SK-N-SH (cell line): ENCODE results near the gene ODAD3. TPM values are rescaled to one million over a fixed set of nuclear protein-coding genes. Genes with fewer than 3 reads are reported as not detected.

Source experiments
- CTCF ChIA-PET: fragments of 300-600, 350-600 bp; formaldehyde crosslinking; extraction: SDS; loops from one replicate; lab custom pipeline; 2021; lab: Yijun Ruan, JAX
- POLR2A ChIA-PET: fragments of 350-600 bp; sonication (Branson Sonifier 250); formaldehyde crosslinking; extraction: SDS; loops from one replicate; lab custom pipeline; 2020; ENCODE audit warnings: antibody characterized with exemption, inconsistent platforms; lab: Yijun Ruan, JAX
- DNase-seq: peaks from one replicate; pipeline ENCODE4 v3.0.0; 2012
- H2AFZ ChIP-seq: fragments of 200-600 bp; sonication (generic); 2 replicates; pipeline ENCODE4 v1.8.1; 2016; ENCODE audit warnings: antibody characterized with exemption, mild to moderate bottlenecking, low read depth
- H3F3A ChIP-seq: fragments of 200-600 bp; sonication (generic); replicated peaks from 2 replicates; pipeline ENCODE3; 2016; ENCODE audit warnings: antibody characterized with exemption, mild to moderate bottlenecking; ENCODE audit not compliant: insufficient read depth
- H3K27ac ChIP-seq, 2 experiments: fragments of 200-500 bp in 1 of 2; fragments of 200-600 bp in 1 of 2; sonication (Bioruptor generic) in 1 of 2; sonication (generic), shearing (Covaris generic) in 1 of 2; 2 replicates each; pipeline versions ENCODE4 v1.5.1 to v1.6.1; 2014 to 2016; ENCODE audit warnings: low read depth in 2 of 2, inconsistent platforms in 1 of 2, low read length in 1 of 2, mild to moderate bottlenecking in 1 of 2, mixed read lengths in 1 of 2
- H3K27me3 ChIP-seq: fragments of 200-600 bp; sonication (generic), shearing (Covaris generic); 2 replicates; pipeline ENCODE4 v1.6.1; 2016; ENCODE audit warnings: mixed run types; ENCODE audit not compliant: insufficient read depth
- H3K36me3 ChIP-seq, 2 experiments: fragments of 200-500 bp in 1 of 2; fragments of 200-600 bp in 1 of 2; sonication (Bioruptor generic) in 1 of 2; sonication (generic) in 1 of 2; replicated peaks in 1 of 2; 2 replicates each; pipeline versions ENCODE3 to v1.5.1; 2014 to 2016; ENCODE audit warnings: low read length in 1 of 2, mild to moderate bottlenecking in 1 of 2; ENCODE audit not compliant: insufficient read depth in 2 of 2, control insufficient read depth in 1 of 2
- H3K4me1 ChIP-seq, 2 experiments: fragments of 200-500 bp in 1 of 2; fragments of 200-600 bp in 1 of 2; sonication (Bioruptor generic) in 1 of 2; sonication (generic), shearing (Covaris generic) in 1 of 2; 2 replicates each; pipeline versions ENCODE4 v1.5.1 to v1.6.1; 2014 to 2016; ENCODE audit warnings: low read depth in 1 of 2, low read length in 1 of 2, mixed run types in 1 of 2; ENCODE audit not compliant: insufficient read depth in 2 of 2, control insufficient read depth in 1 of 2
- H3K4me2 ChIP-seq: fragments of 200-600 bp; sonication (generic), shearing (Covaris generic); 2 replicates; pipeline ENCODE4 v1.6.1; 2017; ENCODE audit warnings: mixed run types
- H3K4me3 ChIP-seq, 2 experiments: fragments of 200-500 bp in 1 of 2; fragments of 200-600 bp in 1 of 2; sonication (Bioruptor generic) in 1 of 2; sonication (generic), shearing (Covaris generic) in 1 of 2; 2 replicates each; pipeline versions ENCODE4 v1.5.1 to v1.8.1; 2014 to 2016; ENCODE audit warnings: low read depth in 2 of 2, inconsistent platforms in 1 of 2, low read length in 1 of 2, mild to moderate bottlenecking in 1 of 2, mixed read lengths in 1 of 2, moderate library complexity in 1 of 2
- H3K79me2 ChIP-seq: fragments of 200-600 bp; sonication (generic); 2 replicates; pipeline ENCODE4 v1.8.1; 2017; ENCODE audit warnings: mild to moderate bottlenecking; ENCODE audit not compliant: insufficient read depth
- H3K9ac ChIP-seq: fragments of 200-600 bp; sonication (generic); 2 replicates; pipeline ENCODE4 v1.6.1; 2017; ENCODE audit warnings: mixed run types
- H3K9me2 ChIP-seq: fragments of 200-600 bp; sonication (generic); 2 replicates; pipeline ENCODE4 v1.6.1; 2017; ENCODE audit warnings: mixed run types
- H3K9me3 ChIP-seq: fragments of 200-600 bp; sonication (generic); 2 replicates; pipeline ENCODE4 v1.6.1; 2017; ENCODE audit warnings: mixed run types, mild to moderate bottlenecking, moderate library complexity
- H4K20me1 ChIP-seq: fragments of 200-600 bp; sonication (generic); 2 replicates; pipeline ENCODE4 v1.6.1; 2017; ENCODE audit warnings: mild to moderate bottlenecking, mixed run types; ENCODE audit not compliant: insufficient read depth
- CHD2 ChIP-seq: fragments of 150-350 bp; IDR thresholded peaks from 2 replicates; pipeline ENCODE4 v1.6.1; 2018; ENCODE audit warnings: low read length; ENCODE audit not compliant: partially characterized antibody
- EP300 ChIP-seq, 2 experiments: IDR thresholded peaks; 2 replicates each; pipeline versions ENCODE4 v1.4.0 to v1.6.1; 2012; ENCODE audit warnings: borderline replicate concordance in 1 of 2, low read depth in 1 of 2, low read length in 1 of 2
- EZH2phosphoT487 ChIP-seq: fragments of 200-600 bp; sonication (generic); IDR thresholded peaks from 2 replicates; pipeline ENCODE4 v1.6.1; 2017; ENCODE audit warnings: low read depth, mixed run types, mild to moderate bottlenecking, antibody characterized with exemption, moderate library complexity, borderline replicate concordance
- FOXM1 ChIP-seq: IDR thresholded peaks from 2 replicates; pipeline ENCODE4 v1.4.0; 2012; ENCODE audit warnings: low read depth, mild to moderate bottlenecking
- GATA2 ChIP-seq: sonication (generic); formaldehyde crosslinking; IDR thresholded peaks from 2 replicates; pipeline ENCODE4 v1.5.0; 2020; ENCODE audit warnings: mild to moderate bottlenecking, missing genetic modification reagents
- JUND ChIP-seq: IDR thresholded peaks from 2 replicates; pipeline ENCODE4 v1.4.0; 2012
- MEF2A ChIP-seq: IDR thresholded peaks from 2 replicates; pipeline ENCODE4 v1.4.0; 2012; ENCODE audit warnings: low read depth, borderline replicate concordance
- NFIC ChIP-seq: IDR thresholded peaks from 2 replicates; pipeline ENCODE4 v1.4.0; 2012; ENCODE audit warnings: borderline replicate concordance
- RAD21 ChIP-seq: IDR thresholded peaks from 2 replicates; pipeline ENCODE4 v1.6.1; 2012; ENCODE audit warnings: mild to moderate bottlenecking, low read length
- RCOR1 ChIP-seq: fragments of 150-350 bp; IDR thresholded peaks from 2 replicates; pipeline ENCODE4 v1.6.1; 2017; ENCODE audit warnings: antibody characterized with exemption, low read length
- RXRA ChIP-seq: IDR thresholded peaks from 2 replicates; pipeline ENCODE4 v1.4.0; 2012; ENCODE audit warnings: low read depth, mild to moderate bottlenecking, borderline replicate concordance
- SMC3 ChIP-seq: IDR thresholded peaks from 2 replicates; pipeline ENCODE4 v1.6.1; 2012; ENCODE audit warnings: low read depth, low read length, improper control_type of control experiment
- WGBS: methylation state at CpG from one replicate; pipeline ENCODE4 v1.1.6; 2017; ENCODE audit warnings: low lambda C conversion rate; 5-methylcytosine and 5-hydroxymethylcytosine counted together
- polyA plus RNA-seq, 3 experiments: library from polyadenylated mRNA; depleted of rRNA; stranded (reverse); fragments of >200 nt; gene quantifications; 2 replicates each; pipeline ENCODE4 v1.2.3, GENCODE V29; 2012
- TF ChIP-seq, protein P1 (sequence below): IDR thresholded peaks from 2 replicates; pipeline ENCODE4 v1.6.1; 2012; ENCODE audit warnings: mild to moderate bottlenecking, low read depth, low read length, moderate library complexity
- TF ChIP-seq, protein P2 (sequence below): IDR thresholded peaks from 2 replicates; pipeline ENCODE4 v1.4.0; 2012; ENCODE audit warnings: low read depth
- TF ChIP-seq, protein P3 (sequence below): IDR thresholded peaks from 2 replicates; pipeline ENCODE4; 2012
- TF ChIP-seq, protein P4 (sequence below): IDR thresholded peaks from 2 replicates; pipeline ENCODE4 v1.4.0; 2012; ENCODE audit warnings: low read depth, borderline replicate concordance

The ODAD3 gene
- polyA plus RNA-seq, 1 of the 3 experiments (the other 2 are of a cell fraction) = 4.2 TPM

DNA sequence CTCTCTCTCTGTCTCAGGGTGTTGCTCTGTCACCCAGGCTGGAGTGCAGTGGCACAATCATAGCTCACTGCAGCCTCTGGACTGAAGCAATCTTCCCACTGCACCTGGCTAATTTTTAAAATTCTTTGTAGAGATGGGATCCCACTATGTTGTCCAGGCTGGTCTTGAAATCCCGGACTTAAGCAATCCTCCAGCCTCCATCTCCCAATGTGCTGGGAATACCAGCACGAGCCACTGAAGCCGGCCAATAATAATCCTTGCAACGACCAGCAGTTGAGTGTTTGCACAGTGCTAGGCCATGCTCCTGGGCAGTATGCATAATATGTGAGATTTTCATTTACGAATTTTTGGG lies 50.2 kb downstream of the ODAD3 start:
- Histone ChIP-seq H3K4me2 (no peak overlapping the region), H4K20me1 (no peaks in the 10 kb centered on the region), H3K9me2 (no peaks in the 10 kb centered on the region), H2AFZ (no peak overlapping the region), H3K4me1 (peaks cover 0 to 14% of the 10 kb centered on the region in 2 experiments; a peak in 1 of 4 replicates), H3K27me3 (no peaks in the 10 kb centered on the region), H3K9me3 (no peaks in the 10 kb centered on the region), H3F3A (peaks cover 7% of the 10 kb centered on the region), H3K9ac (no peak overlapping the region), H3K4me3 (no peak overlapping the region), H3K27ac (peak overlapping the region in 1 of 2 experiments; percentile 64; a peak in 2 of 4 replicates), H3K79me2 (peaks cover 10% of the 10 kb centered on the region; the same call in 1 of the 2 replicates), H3K36me3 (no peaks in the 10 kb centered on the region)
- CTCF ChIA-PET = interaction anchor here (0.9 to 6.4 kb wide), 10 partner anchors 9 to 98 kb away, joined by 3 to 85 read pairs (median 16); partner anchors contain the start of genes ELAVL3, RGL3 and SWSAP1
- no peak for DNase-seq
- WGBS = 82% methylated on average over 5 of the region's 5 CpGs
- POLR2A ChIA-PET = interaction anchor here (1.2 to 4.3 kb wide), 5 partner anchors 10 to 98 kb away, joined by 7 to 30 read pairs (median 8); partner anchors contain the start of genes ODAD3, PRKCSH, RGL3 and SWSAP1
- TF ChIP-seq SMC3 = no peak
- TF ChIP-seq, protein P1, sequence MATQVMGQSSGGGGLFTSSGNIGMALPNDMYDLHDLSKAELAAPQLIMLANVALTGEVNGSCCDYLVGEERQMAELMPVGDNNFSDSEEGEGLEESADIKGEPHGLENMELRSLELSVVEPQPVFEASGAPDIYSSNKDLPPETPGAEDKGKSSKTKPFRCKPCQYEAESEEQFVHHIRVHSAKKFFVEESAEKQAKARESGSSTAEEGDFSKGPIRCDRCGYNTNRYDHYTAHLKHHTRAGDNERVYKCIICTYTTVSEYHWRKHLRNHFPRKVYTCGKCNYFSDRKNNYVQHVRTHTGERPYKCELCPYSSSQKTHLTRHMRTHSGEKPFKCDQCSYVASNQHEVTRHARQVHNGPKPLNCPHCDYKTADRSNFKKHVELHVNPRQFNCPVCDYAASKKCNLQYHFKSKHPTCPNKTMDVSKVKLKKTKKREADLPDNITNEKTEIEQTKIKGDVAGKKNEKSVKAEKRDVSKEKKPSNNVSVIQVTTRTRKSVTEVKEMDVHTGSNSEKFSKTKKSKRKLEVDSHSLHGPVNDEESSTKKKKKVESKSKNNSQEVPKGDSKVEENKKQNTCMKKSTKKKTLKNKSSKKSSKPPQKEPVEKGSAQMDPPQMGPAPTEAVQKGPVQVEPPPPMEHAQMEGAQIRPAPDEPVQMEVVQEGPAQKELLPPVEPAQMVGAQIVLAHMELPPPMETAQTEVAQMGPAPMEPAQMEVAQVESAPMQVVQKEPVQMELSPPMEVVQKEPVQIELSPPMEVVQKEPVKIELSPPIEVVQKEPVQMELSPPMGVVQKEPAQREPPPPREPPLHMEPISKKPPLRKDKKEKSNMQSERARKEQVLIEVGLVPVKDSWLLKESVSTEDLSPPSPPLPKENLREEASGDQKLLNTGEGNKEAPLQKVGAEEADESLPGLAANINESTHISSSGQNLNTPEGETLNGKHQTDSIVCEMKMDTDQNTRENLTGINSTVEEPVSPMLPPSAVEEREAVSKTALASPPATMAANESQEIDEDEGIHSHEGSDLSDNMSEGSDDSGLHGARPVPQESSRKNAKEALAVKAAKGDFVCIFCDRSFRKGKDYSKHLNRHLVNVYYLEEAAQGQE = no peak
- TF ChIP-seq JUND = no peak
- TF ChIP-seq EZH2phosphoT487 = no peak
- no peak for TF ChIP-seq RAD21
- TF ChIP-seq, protein P2, sequence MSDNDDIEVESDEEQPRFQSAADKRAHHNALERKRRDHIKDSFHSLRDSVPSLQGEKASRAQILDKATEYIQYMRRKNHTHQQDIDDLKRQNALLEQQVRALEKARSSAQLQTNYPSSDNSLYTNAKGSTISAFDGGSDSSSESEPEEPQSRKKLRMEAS = no peak
- TF ChIP-seq GATA2 = no peak
- TF ChIP-seq CHD2 = no peak
- TF ChIP-seq FOXM1 = no peak
- no peak for TF ChIP-seq EP300 (IDR thresholded peaks at IDR 0.05; ENCODE audit: borderline replicate concordance in 1 of 2, low read depth in 1 of 2, low read length in 1 of 2)
- TF ChIP-seq, protein P3, sequence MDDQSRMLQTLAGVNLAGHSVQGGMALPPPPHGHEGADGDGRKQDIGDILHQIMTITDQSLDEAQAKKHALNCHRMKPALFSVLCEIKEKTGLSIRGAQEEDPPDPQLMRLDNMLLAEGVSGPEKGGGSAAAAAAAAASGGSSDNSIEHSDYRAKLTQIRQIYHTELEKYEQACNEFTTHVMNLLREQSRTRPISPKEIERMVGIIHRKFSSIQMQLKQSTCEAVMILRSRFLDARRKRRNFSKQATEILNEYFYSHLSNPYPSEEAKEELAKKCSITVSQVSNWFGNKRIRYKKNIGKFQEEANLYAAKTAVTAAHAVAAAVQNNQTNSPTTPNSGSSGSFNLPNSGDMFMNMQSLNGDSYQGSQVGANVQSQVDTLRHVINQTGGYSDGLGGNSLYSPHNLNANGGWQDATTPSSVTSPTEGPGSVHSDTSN = no peak
- no peak for TF ChIP-seq MEF2A
- no peak for TF ChIP-seq NFIC
- no peak for TF ChIP-seq RXRA
- TF ChIP-seq RCOR1 = no peak
- TF ChIP-seq, protein P4, sequence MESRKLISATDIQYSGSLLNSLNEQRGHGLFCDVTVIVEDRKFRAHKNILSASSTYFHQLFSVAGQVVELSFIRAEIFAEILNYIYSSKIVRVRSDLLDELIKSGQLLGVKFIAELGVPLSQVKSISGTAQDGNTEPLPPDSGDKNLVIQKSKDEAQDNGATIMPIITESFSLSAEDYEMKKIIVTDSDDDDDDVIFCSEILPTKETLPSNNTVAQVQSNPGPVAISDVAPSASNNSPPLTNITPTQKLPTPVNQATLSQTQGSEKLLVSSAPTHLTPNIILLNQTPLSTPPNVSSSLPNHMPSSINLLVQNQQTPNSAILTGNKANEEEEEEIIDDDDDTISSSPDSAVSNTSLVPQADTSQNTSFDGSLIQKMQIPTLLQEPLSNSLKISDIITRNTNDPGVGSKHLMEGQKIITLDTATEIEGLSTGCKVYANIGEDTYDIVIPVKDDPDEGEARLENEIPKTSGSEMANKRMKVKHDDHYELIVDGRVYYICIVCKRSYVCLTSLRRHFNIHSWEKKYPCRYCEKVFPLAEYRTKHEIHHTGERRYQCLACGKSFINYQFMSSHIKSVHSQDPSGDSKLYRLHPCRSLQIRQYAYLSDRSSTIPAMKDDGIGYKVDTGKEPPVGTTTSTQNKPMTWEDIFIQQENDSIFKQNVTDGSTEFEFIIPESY = no peak
